HG03442 (cell line): ENCODE measurements around the gene PTGDS.

Experiments used
- ATAC-seq: cut with Tn5 transposase; IDR thresholded peaks from one replicate; pipeline ENCODE4 v1.9.1; 2021; ENCODE audit warnings: mild to moderate bottlenecking, moderate library complexity; ENCODE audit not compliant: unreplicated experiment

PTGDS gene

DNA sequence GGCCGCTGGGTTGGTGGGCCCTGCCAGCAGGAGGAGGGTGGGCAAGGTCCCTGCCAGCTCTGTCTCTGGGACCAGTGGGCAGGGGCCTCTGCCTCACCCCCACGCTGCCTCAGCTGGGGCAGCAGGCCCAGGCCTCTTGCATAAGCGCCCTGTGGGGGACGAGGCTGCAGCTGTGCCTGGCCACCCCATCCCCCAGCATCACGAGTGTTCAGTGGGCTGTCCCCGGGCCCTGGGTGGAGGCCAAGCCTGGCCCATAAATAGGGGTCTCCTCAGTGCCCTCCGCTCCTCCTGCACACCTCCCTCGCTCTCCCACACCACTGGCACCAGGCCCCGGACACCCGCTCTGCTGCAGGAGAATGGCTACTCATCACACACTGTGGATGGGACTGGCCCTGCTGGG is at the start of gene PTGDS:
Gene PTGDS (plus strand): TSS at position 282 of the 400 bp plus-strand sequence. CDS start 75 bp downstream, at position 357.
- no peak for ATAC-seq

DNA sequence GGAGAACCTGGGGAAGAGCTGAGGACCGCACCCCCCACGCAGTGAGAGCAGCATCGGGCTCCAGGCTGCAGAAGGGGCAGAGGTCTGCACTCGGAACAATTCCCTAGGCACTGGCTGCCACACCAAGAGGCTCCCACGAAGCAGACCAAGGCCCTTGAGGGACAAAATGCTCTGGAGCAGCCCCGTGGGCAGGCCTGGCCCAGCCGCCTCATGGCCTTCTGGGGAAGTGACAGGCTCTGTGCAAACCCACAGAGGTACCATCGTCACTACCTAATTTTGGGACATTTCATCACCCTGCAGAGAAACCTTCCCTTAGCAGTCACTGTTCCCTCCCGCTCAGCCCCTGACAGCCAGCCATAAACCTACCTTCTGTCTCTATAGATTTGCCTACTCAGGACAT is 48.7 kb upstream of the PTGDS start:
- ATAC-seq: no peak

DNA sequence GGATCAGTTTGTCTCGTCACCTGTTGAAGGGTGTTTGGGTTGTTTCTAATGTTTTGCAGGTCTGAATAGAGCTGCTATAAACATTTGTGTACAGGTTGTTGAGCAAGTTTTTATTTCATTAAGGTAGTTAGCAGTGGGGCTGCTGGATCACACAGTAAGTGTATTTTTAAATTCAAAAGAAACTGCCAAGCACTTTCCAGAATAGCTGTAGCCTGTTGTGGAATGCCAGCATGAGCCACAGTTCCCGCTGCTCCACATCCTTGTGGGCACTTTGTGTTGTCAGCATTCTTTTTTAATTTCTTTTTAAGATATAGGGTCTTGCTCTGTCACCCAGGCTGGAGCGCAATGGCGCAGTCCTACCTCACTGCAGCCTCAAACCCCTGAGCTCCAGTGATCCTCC is 47.3 kb upstream of the PTGDS start:
- ATAC-seq: no peak

DNA sequence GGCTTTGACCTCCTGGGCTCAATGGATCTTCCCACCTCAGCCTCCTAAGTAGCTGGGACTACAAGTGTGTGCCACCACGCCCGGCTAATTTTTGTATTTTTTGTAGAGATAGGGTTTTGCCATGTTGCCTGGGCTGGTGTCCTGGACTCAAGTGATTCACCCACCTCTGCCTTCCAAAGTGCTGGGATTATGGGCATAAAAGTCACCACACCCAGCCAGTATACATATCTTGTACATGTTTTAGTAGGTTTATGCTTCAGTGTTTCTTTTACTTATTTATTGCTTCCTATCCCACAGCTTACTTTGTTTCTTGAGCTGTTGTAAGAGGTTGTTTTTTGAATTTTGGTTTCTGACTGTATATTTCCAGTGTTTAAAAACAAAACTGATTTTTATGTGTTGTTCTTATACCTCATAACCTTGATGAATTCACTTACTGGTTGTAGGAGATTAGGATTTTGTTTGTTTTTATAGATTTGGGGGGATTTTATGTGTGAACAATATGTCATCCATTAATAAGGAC is 45.6 kb upstream of the PTGDS start:
- no peak for ATAC-seq

DNA sequence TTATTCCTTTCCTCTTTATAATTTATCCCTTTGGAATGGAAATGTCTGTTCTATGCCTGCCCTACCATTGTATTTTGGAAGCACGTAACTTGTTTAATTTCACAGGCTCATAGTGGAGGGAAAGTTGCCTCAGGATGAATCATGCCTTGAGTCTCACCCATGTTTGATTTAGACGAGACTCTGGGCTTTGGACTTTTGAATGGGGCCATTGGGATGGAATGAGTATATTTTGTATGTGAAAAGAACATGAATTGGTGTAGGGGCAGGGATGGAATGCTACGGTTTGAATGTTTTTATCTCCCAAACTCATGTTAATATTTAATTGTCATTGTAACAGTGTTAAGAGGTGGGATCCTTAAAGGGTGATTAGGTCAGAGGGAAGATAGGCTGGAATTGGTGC is 43.0 kb upstream of the PTGDS start:
- no peak for ATAC-seq

DNA sequence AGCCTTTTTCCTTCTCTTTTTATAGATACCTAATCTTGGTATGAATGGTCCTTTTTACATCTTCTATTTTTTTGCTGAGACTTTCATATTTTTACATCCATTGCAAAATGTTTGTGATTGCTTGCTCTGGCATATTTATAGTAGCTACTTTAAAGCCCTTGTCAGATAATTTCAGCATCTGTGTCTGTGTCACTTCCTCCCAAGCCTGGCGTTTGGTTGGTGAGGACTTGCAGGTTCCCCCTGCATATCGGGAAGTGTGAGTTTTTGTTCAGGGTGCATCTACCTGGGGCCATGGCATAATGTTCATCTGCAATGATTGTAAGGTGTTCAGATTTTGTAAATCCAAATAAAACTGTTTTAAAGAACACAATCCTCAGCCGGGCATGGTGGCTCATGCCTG is 41.7 kb upstream of the PTGDS start:
- no peak for ATAC-seq

DNA sequence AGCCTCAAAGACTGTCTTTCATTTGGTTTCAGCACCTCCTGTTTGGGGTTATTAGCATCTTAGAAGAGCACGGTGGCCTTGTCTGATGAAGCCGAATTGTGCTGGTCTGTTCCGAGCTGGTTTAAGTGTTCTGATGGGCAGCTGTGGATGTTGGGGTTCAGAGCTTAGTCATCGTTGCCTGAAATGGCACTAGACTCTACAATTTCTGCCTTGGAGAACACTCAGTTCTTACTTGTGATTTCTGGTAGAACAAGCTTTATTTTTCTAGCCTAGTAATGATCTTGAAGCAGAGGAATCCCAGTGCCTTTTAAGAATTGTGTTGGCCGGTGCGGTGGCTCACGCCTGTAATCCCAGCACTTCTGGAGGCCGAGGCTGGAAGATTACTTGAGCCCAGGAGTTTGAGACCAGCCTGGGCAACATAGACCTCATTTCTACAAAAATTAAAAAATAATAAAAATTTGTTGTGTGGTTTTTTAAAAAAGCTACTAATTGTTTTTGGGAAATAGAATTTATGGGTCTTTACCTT is 40.6 kb upstream of the PTGDS start:
- ATAC-seq: no peak

DNA sequence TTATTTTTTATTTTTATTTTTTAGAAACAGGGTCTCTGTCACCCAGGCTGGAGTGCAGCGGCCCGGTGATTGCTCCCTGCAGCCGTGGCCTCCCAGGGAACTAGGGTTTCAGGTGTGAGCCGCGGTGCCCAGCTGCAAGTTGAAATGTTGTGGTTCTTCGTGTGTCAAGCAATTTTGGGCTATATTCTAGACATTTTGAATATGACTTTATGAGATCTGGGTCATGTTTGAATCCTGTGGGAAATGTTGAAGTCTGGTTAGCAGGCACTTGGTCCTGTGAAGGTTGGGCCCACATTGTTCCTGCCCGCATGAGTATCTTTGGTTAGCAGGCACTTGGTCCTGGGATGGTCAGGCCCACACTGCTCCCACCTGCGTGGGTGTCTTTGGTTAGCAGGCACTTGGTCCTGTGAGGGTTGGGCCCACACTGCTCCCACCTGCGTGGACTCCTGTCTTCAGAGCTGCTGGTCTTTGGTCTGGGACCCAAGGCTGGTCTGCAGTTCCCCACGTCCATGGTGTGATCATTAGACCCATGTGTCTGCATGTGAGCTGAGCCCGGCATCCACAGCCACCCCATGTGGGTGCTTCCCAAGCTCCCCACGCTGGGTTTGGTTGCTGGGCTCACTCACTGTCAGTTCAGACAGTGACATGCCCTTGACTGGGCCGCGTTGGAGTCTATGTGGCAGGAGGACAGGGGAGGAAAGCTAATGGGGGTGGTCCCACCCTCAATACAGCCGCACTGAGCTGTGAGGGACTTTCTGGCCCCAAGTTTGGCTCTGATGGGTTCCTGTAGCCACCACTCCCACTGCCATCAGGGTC is 39.9 kb upstream of the PTGDS start:
- no peak for ATAC-seq

DNA sequence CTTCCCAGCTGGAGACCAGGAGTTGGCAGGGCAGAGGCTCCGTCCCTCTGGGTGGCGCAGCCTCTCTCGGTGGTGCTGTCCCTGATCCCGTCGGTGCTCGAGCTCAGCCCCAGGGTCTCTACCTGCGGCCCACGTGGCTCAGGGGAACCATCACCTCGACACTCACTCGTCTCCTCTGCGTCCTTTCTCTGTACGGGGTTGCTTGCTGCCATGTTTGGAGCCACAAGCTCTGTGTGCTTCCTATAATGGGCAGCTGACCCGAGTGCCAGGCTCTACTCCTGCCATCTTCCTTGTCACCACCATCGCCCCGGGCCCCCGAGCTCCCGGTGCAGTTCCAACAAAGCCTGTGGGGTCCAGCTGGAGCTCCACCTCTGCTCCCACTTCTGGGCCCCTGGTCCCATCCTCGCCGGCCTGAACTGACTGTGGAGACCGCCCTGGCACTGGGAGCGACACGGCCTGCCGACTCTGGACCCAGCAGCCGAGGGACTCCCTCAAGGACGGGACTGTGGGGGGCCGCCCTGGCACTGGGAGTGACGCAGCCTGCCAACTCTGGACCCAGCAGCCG is 37.8 kb upstream of the PTGDS start:
- ATAC-seq: no peak

DNA sequence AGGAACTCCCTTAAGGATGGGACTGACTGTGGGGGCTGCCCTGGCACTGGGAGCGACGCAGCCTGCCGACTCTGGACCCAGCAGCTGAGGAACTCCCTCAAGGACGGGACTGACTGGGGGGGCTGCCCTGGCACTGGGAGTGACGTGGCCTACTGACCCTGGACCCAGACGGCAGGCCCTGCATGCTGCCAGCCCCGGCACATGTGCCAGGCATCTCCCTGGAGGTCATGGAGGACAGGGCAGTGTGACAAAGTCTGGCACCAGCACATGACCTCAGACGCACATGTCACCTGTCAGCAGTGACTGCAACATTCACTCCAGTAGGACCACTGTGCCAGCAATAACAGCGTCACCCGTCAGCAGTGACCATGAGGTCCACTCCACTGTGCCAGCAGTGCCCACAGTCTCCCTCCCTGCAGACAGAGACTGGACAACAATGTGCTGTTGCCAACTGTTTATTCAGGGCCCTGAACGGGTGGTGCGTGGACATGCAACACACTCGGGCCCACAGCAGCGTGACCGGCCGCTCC is 37.2 kb upstream of the PTGDS start:
- no peak for ATAC-seq

DNA sequence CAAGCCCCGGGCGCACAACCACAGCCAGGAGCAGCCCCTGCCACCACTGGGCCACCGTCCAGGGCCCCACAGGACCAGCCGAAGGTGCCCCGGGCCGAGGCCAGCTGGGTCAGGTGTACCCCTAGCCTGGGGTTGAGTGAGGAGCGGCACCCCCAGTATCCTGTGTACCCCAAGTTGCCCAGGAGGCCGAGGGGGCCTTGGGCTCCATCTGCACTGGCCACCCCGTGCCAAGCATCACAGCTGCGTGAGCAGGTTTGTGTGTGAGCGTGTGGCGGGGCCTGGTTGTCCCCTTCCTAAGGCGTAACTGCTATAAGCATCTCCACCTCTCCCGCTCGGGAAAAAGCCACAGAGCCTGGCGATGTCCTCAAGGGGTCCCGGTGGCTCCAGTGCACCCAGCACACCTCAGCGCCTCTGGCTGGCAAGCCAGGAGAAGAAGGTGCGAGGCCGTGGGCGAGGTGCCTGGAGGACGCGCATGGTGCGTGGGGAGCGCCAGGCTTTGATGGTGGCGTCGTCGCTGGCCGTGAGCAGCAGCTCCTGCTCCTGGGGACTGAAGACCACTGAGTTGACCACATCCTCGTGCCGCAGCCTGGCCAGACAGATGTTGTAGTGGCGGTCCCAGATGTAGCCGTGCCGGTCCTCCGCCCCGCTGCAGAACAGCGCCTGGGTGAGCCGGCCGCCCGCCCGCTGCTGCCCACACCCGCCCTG is 36.6 kb upstream of the PTGDS start:
- ATAC-seq: no peak

DNA sequence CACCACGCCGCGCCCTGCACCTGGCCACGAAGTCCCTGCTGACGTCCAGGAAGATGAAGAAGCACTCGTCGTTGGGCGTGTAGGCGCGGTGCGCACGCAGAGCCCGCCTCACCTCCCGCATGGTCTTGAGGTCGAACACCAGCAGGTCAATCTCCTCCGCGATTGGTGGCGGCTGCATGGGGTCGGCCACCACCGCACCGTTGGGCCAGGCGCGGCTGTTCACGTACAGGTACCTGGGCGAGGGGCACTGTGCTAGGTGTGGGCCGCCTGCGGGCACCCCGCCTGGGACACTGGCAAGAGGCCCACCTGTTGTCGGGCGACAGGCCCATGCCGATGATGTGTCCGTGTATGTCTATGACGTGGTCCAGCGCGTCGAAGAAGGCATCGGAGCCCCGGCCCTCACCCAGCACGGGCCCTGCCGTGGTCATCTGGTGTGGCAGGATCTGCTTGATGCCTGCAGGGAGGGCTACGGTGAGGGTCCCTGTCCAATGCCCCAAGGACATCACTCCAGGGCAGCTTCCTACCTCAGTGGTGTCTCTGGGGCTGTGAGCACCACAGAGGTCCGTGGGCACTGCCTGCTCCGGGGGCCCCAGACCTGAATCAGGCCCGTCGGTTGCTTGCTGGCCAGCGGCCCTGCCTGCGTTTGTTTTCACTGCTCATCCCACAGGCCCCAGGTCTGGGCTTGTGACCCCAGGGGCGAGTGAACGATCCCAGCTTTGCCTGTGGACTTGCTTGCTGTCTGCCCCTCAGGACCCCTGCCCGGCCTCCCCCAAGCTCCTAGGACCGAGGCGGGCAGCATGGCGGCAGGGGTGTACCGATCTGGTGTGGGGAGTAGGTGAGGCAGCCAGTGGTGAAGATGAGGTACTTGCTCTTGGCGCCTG is 35.8 kb upstream of the PTGDS start:
- ATAC-seq: no peak

DNA sequence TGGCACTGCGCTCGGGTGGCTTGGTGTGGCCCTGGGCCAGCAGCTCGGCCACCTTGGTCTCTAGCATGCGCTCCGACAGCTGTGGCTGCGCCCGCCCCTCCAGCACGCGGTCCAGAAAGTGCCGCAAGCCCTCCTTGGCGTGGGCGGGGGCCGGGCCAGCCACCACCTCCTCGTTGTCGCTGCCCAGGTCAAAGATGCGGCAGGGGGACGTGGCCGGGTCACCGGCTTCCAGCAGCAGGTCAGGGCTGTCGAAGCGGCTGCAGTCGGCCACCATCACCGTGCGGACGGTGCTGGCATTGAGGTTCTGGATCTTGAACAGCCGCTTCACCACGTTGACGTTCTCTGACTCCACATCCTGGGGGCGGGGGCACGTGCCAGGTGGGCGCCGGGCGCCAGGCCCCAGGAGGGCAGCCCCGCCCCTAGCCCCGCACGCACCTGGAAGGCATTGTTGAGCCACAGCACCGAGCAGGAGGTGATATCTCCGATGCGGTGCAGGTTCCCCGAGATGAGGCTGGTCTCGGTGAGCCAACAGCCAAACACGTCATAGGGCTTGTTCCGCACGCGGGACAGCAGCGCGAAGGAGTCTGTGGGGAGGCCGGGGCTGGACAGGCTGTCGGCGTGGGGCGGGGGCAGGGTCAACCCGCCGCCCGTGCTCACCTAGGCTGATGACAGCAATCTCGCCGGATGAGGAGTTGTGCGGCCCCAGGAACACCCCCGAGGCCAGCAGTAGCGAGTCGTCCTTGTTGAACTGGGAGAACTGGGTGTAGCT is 35.0 kb upstream of the PTGDS start:
- ATAC-seq: no peak

DNA sequence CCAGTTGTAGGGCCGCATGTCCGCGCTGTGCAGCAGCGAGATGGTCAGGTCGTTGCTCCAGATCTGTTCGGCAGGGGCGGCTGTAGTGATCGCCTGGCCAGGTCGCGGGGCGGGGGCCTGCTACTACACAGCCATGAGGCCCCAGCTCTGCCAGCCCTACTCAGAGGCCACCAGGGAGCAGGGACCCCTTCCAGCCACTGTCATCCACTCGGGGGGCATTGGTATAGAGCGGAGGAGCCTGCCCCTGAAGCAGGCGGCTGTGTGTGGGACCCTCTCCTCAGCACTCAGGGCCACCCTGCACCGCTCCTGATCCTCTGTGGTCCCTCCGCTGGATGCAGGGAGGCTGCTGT is 34.4 kb upstream of the PTGDS start:
- no peak for ATAC-seq

DNA sequence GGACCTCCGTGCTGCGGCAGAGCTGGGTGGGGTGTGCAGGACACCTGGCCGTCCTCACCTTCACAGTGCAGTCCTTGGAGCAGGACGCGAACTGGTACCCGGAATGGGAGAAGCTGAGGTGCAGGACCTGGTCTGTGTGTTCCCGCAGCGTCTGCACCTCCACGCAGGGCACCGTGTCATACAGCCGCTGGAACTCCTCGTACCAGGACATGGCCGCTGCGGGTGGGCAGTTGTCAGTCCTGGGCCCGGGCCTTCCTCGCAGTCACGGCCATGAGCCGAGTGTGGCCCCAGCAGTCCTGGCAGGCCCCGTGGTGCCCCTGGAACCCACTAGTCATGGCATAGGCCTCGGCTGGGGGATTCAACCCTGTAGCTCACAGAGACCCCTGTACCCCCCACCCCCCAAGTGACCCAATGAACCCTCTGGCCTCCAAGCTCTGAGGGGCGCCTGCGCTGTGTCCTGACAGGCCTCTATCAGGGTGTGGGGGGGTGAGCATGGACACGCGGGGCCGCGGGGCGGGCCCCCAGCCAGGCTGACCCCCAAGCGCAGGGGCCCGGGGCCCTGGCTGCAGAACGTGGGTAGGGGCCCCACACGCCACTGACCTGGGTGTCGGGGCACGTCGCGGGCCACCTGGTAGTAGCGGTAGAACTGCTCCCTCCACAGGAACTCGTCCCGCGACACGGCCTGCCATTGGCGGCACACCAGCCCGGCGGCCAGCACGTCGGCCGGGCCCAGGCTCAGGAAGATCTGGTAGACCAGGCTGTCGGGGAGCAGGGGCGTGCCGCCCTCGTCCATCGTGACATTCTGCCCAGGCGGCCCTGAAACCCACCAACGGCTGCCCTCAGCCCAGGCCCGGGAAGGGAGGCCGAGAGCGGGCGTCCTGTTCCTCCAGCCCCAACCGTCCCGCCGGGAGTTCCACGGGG is 33.8 kb upstream of the PTGDS start:
- peak; percentile 11 for ATAC-seq

DNA sequence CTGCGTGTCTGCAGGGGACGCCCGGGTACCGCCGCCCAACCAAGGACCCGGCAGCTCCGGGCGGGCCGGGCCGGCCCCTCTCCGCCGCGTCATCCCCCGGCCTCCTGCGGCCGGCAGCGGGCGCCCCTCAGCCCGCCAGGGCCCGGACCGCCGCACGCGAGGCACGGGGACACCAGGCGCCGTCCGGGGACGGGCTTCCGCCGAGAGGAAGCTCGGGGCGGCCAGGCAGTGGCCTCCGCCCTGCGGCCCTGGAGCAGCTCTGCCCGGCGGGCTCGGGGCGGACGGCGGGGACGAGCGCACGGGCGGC is 33.1 kb upstream of the PTGDS start:
- ATAC-seq: no peak

DNA sequence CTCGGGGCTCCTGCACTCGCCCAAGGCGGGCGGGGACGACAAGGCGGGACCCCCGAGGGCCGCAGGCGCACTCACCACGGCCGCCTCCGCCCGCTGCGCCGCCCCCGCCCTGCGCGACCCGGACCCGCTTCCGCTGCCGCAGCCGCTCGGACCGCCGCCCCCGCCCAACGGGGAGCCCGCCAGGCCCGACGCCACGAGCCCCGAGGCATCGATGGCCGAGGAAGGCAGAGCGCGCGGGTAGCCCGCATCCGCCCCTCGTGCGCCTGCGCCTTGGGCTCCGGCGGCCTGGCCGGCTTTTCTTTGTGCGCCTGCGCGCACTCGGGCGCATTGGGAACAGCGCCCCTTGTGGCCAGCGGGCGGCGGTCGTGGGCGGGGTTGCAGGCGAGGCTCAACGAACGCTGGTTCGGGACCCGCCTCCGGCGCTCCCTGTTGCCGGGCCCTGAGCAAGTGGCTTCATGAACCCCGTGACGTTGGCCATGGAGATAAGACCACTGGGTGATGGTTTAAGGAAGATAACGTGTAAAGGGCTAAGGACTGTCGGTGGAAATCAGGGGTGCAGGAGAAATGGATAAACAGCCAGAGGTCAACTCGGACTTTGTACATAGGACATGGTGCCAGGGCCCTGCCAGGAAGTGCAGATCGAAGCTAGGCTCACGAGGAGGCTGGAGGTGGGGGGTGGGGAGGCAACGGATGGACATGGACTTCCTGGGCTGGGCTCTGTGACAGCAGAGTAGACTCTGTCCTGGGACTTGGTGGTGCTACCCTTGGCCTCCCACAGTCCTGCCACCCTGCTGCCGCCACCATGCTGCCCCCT is 32.6 kb upstream of the PTGDS start, which contains the start of the genes C8G and FBXW5:
Gene C8G (plus strand): TSS at position 725 of the 814 bp plus-strand sequence. CDS start 78 bp downstream, at position 803.
Gene FBXW5 (minus strand): TSS at position 220 of the 814 bp plus-strand sequence. CDS start 655 bp downstream, outside the sequence.
- ATAC-seq: peak; percentile 79
